Measurements from ENCODE around the gene FAM234A.

FAM234A gene

DNA sequence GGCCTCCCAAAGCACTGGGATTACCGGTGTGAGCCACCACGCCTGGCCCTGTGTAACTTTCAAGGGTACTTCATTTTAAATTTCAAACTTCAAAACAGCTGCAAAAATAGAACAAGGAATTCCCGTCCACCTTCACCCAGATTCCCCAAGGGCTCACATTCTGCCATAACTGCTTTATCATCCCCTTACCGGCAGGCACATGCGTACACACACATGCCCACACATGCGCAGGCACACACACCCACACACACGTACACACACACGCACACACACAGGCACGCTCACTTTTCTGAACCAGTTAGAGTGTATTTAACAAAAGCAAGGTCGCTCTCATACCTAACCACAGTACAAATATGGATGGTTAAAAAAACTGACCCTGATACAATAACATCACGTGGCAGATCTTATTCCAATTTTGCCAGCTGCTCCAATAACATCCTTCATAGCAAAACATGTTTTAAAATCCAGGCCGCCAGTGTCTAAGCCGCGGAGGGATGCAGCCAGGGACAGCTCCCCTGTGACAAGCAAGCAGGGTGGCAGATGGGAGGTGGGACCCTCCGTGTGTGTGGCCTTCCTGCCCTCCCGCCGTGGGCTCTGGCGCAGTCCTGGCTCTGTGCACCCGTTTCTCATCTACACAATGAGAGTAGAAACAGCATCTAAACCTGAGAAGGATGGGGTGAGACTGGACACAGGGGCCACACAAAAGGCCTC, 71.5 kb downstream of the FAM234A start:
- no peak for DNase-seq

- no peak for DNase-seq
Measured at GRCh38 chr16:306911-307370, 72.3 kb downstream of the FAM234A start.

- no peak for DNase-seq
Measured at GRCh38 chr16:307691-308312, 73.2 kb downstream of the FAM234A start.

DNA sequence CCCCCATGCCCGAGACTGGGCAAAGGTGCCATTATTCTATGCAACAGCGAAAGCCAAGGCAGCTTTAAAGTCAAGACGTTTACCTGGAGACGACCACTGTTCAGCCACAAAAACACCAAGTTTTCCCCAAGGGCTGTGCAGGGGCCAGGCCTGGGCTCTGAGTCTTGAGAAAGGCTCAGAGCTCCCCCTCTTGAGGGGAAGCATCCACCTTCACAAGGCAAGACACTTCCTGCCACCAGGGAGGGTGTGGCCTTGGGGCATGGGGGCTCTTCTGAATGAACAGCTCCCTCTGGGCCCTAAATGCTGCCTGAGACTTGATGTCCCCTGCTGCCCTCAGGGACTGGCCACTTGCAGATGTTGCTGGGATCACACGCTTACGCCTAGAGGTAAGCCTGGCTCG, 74.9 kb downstream of the FAM234A start:
- no peak for DNase-seq

DNA sequence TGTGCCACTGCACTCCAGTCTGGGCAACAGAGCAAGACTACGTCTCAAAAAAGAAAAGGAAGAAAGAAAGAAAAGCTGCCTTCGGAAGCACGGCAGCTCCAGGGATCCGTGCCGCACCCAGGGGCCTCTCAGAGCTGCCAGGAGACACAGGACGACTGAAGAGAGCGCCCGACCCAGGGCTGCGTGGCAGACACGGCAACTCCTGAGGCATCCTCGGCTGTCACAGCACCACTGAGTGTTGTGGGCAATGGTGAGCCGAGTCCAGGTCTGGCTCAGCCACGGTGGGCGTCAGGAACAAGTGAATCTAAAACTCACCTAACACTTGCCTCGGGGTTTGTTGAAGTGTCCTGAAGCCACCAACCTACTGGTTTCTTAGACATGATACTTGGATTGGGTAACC, 77.1 kb downstream of the FAM234A start:
- no peak for DNase-seq

DNA sequence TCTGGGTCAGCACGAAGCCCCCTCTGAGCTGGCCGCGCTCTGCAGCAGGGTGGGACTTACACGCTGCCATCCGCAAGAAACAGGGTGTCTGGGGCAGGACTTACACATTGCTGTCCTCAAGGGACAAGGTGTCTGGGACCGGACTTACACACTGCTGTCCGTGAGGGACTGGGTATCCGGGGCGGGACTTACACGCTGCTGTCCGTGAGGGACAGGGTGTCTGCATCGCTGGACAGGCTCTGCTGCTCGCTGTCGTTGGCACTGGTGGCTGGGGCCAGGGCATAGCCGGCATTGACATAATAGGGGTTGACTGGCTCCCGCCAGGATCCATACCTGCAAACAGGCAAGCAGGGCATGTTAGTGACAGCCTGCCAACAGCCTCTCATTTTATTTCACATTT, 79.7 kb downstream of the FAM234A start:
- no peak for DNase-seq

GRCh38 chr16:314795-315299, 80.2 kb downstream of the FAM234A start:
- no peak for DNase-seq
